Suppressor macrophage (primary cell): ENCODE measurements around the gene SEPTIN1.
"Not testable (repeated sequence)": the region's sequence is repeated elsewhere in the genome, so short reads cannot be mapped to it uniquely, and the experiment has no call there.

Experiments used
- DNase-seq, 4 experiments: peaks; one replicate each; pipeline ENCODE4 v3.0.0-alpha.2; 2020 to 2022

Gene SEPTIN1

DNA sequence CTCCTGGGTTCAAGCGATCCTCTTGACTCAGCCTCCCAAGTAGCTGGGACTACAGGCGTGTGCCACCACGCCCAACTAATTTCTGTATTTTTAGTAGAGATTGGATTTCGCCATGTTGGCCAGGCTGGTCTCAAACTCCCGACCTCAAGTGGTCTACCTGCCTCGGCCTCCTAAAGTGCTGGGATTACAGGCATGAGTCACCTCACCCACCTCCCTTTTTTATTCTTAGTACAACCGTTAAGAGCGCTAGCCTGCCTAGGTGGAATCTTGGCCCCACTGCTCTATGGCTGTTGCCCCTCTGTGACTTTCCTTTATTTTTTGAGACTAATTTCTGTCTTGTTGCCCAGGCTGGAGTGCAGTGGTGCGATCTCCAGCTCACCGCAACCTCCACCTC lies 44.4 kb downstream of the SEPTIN1 start:
- DNase-seq = not testable (repeated sequence)

DNA sequence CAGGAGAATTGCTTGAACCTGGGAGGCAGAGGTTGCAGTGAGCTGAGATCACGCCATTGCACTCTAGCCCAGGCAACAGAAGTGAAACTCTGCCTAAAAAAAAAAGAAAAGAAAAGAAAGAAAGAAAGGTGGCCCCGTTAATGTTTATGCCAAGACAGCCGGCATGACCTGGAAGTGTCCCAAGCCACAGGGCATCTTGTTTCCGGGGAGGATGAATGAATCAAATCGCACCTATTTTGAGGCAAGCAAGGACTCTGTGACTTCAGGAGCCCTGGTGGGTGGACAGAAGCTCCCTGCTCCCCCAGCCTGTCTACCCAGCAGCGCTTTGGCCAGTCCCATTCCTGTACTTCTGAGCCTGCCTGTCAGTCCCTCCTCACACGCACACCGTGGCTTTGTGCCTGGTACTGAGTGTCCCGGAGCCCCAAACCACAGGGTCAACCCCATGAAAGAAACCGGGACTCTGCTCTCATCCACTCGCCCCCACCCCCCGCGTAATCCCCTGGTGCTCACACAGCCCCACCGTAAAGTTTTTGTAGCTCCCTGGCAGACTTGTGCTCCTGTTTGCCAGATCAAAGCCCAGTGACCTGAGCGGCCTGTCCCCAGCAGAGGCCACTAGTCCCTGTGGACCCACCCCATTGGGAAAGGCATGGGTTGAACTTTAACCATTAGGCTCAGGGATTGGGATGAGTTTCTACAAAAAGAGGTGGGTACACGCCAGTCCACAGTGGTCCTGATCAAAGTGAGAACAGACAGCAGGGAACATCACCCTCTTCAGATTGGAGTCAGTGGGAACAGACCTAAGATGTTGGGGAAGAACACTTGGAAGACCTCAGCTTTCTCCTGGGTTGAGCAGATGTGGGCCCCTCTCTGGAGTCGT lies 46.5 kb downstream of the SEPTIN1 start:
- peak; percentile 9 to 38 (median 22) for DNase-seq

DNA sequence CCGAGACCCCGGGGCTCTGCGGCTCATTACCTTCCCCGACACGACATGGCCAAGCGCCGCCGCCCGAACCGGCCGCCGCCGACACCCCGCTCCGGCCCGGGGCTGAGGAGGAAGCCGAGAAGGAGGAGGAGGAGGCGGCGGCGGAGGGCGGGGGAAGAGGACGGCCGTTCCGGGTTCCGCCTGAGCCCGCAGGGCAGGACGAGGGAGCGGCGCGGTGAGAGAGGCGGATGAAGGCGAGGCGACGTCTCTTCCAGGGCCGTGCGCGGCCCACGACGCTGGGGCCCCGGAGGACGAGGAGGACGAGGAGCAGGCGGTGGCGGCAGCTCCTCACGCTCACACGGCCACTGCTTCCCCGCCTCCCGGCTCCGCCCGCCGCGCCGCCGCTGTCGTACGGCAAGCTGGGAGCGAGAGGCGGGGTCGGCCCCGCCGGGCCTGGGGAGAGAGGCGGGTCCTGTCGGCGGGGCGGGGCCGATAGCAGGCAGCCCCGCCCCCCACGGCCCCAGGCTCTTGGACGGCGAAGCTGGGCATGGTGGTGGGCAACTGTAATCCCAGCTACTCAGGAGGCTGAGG lies 47.2 kb downstream of the SEPTIN1 start:
- peak; percentile 79 to 92 (median 86) for DNase-seq

DNA sequence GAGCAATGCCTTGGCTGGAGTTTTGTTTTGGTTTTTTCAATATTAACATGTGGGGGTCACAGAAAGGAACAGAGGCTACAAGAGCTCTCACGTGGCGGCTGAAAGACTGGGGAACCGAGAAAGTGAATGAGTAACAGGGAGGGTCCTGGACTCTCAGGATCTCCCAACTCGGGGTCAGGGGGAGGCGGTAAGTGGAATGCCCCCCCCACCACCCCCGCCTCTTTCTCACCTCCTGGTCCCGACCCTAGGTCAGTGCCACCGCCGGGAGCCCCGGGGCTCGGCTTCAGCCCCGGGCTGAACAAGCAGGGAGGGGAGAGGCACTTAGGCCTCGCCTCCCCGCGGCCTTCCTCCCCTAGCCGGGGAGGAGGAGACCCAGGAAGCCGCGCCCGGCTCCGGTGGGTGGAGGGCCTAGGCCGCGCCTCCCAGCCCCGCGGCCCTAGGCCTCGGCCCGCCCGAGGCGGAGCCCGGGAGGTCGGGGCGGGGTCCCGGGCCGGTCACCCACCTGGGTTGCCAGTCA lies 47.8 kb downstream of the SEPTIN1 start:
- peak; percentile 86 to 95 (median 91) for DNase-seq
